Tibial nerve (tissue), 4 donors: ENCODE results near the gene KIF1A. TPM values are rescaled to one million over a fixed set of nuclear protein-coding genes. Genes with fewer than 3 reads are reported as not detected.
A peak's percentile ranks its signal among the peaks of the same experiment; 100 is the strongest.

Source experiments
- DNase-seq, 2 donors: peaks; one replicate each; pipeline ENCODE4 v3.0.0-alpha.2; 2019; ENCODE audit warnings: low spot score in 2 of 2
- H3K27ac ChIP-seq, 4 donors: fragments of 200-600 bp; sonication (generic) in 3 of 4; one replicate each; pipeline ENCODE4 v1.5.1; 2017 to 2019; ENCODE audit warnings: mild to moderate bottlenecking in 1 of 4
- H3K27me3 ChIP-seq, 2 donors: fragments of 200-600 bp; sonication (generic) in 1 of 2; one replicate each; pipeline versions ENCODE4 v1.5.1 to v1.6.0; 2017 to 2019
- H3K36me3 ChIP-seq, 3 donors: fragments of 200-600 bp; sonication (generic); one replicate each; pipeline ENCODE4 v1.5.1; 2018 to 2019
- H3K4me1 ChIP-seq, 4 donors: fragments of 200-600 bp; sonication (generic) in 3 of 4; one replicate each; pipeline ENCODE4 v1.5.1; 2017 to 2019
- H3K4me3 ChIP-seq, 4 donors: fragments of 200-600 bp; sonication (generic) in 3 of 4; one replicate each; pipeline ENCODE4 v1.5.1; 2017 to 2019; ENCODE audit warnings: mild to moderate bottlenecking in 1 of 4, moderate library complexity in 1 of 4
- H3K9me3 ChIP-seq, 4 donors: fragments of 200-600 bp; sonication (generic) in 3 of 4; one replicate each; pipeline ENCODE4 v1.5.1; 2017 to 2019
- EP300 ChIP-seq, 2 donors: sonication (generic); formaldehyde crosslinking; IDR thresholded peaks; one replicate each; pipeline ENCODE4 v1.6.1; 2017; ENCODE audit warnings: antibody characterized with exemption in 2 of 2, mild to moderate bottlenecking in 1 of 2
- POLR2A ChIP-seq, 2 donors: fragments of 450-650 bp; IDR thresholded peaks; one replicate each; pipeline ENCODE4 v1.6.1; 2017; ENCODE audit warnings: antibody characterized with exemption in 2 of 2, mild to moderate bottlenecking in 2 of 2, moderate library complexity in 2 of 2
- WGBS, 2 donors: methylation state at CpG; one replicate each; pipeline ENCODE4 v1.1.5; 2018; 5-methylcytosine and 5-hydroxymethylcytosine counted together
- total RNA-seq, 4 donors: library from RNA; depleted of rRNA; stranded (reverse); fragments of >200 nt; gene quantifications; one replicate each; pipeline ENCODE4 v1.1.0, GENCODE V29; 2016
- TF ChIP-seq, protein P1 (sequence below), 5 experiments: fragments of 200-600 bp in 3 of 5; fragments of 450-650 bp in 2 of 5; sonication (generic) in 3 of 5; IDR thresholded peaks; one replicate each; pipeline ENCODE4 v1.5.1; 2016 to 2019; ENCODE audit warnings: antibody characterized with exemption in 5 of 5, mild to moderate bottlenecking in 3 of 5, moderate library complexity in 2 of 5

KIF1A gene
- total RNA-seq, 4 donors from 2014 or later, result 31.9 to 82.2 (median 45.3) TPM

DNA sequence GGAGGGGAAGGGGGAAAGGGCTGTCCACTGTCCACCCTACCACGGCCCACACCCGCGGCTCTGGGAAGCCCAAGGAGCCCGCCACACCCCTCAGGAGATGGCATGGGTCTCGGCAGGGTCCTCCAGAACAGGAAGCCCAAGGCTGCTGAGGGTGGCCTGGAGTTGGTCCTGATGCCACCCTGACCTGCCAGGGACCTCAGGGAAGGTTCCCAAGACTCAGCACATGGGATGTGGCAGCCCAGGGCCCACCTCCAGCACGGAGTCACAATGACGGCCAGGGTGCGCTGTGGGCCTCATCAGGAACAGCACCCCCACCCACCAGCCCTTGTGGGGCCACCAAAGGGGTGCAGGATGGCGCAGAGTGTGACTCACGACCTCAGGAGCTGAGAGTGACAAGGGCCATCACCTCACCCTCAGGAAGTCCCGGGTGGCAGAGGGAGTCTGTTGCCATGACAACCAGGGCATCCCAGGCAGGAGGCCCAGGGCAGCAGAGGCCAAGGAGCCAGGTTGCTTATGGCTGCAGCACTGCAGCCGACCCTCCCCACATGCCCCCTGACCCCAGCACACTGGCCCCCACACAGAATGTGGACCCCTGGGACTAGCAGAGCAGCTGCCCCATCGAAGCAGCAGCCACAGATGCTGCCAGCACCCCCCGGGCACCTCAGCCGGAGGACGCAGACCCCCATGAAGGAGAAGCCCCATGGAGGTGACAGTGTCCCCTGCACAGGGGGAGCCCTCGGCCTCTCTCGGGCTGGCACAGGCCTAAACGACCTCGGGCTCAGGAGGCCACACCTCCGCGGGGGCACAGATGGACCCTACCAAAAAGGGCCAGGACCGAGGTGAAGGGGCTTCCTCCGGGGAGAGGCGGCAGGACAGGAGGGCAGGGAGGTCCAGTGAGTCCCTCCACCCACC lies 34.3 kb downstream of the KIF1A start:
- no peak overlapping the region for H3K27ac ChIP-seq
- 73 to 77% methylated on average over 17 to 24 of the region's 25 CpGs for WGBS, 2 donors
- TF ChIP-seq POLR2A (IDR thresholded peaks at IDR 0.05), result no peak
- TF ChIP-seq, protein P1, sequence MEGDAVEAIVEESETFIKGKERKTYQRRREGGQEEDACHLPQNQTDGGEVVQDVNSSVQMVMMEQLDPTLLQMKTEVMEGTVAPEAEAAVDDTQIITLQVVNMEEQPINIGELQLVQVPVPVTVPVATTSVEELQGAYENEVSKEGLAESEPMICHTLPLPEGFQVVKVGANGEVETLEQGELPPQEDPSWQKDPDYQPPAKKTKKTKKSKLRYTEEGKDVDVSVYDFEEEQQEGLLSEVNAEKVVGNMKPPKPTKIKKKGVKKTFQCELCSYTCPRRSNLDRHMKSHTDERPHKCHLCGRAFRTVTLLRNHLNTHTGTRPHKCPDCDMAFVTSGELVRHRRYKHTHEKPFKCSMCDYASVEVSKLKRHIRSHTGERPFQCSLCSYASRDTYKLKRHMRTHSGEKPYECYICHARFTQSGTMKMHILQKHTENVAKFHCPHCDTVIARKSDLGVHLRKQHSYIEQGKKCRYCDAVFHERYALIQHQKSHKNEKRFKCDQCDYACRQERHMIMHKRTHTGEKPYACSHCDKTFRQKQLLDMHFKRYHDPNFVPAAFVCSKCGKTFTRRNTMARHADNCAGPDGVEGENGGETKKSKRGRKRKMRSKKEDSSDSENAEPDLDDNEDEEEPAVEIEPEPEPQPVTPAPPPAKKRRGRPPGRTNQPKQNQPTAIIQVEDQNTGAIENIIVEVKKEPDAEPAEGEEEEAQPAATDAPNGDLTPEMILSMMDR (IDR thresholded peaks at IDR 0.05), result no peak
- TF ChIP-seq EP300 (IDR thresholded peaks at IDR 0.05), result no peak
- H3K4me3 ChIP-seq, result no peak overlapping the region
- H3K9me3 ChIP-seq, result no peaks in the 10 kb centered on the region
- no peak for DNase-seq
- H3K4me1 ChIP-seq, result no peaks in the 10 kb centered on the region
- peaks cover 0 to 6% (median 0%) of the 10 kb centered on the region in 3 donors for H3K36me3 ChIP-seq
- H3K27me3 ChIP-seq, result peaks cover 0 to 23% of the 10 kb centered on the region in 2 donors

DNA sequence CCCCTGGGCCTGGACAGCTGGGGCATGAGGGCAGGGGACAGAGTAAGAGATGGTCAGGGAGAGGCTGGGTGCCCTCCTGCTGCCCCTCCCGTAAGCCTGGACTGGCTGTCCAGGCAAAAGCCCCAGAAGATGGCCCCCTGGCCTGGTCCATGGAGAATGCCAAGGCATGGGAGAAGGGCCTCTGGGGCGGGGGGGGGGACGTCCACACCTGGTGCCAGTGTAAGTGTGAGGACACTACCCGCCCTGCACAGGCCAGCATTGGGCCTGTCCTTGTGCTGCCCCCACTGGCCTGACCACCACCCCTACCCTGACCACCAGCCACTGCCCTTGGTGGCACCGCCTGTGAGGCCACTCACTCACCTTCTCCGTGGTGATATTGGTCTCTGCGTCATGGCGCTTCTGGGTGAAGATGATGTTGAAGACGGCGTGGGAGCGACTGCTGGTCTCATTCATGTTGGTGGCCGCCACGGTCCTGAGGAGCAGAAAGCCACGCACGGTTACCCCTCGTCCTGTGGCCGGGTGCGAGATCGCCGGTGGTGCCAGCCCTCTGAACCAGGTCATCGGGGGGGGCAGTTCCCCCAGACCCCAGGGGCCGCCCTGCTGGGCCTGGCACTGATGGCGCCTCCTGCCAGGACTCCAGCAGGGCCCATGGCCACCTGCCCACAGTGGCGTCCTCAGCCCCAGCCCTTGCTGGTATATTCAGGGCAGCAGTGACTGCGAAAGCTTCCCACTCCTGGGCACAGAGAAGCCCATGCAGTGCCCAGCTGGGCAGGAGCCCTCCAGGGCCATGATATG lies 35.2 kb downstream of the KIF1A start:
- no peak for DNase-seq
- H3K27me3 ChIP-seq, result peaks cover 0 to 23% of the 10 kb centered on the region in 2 donors

DNA sequence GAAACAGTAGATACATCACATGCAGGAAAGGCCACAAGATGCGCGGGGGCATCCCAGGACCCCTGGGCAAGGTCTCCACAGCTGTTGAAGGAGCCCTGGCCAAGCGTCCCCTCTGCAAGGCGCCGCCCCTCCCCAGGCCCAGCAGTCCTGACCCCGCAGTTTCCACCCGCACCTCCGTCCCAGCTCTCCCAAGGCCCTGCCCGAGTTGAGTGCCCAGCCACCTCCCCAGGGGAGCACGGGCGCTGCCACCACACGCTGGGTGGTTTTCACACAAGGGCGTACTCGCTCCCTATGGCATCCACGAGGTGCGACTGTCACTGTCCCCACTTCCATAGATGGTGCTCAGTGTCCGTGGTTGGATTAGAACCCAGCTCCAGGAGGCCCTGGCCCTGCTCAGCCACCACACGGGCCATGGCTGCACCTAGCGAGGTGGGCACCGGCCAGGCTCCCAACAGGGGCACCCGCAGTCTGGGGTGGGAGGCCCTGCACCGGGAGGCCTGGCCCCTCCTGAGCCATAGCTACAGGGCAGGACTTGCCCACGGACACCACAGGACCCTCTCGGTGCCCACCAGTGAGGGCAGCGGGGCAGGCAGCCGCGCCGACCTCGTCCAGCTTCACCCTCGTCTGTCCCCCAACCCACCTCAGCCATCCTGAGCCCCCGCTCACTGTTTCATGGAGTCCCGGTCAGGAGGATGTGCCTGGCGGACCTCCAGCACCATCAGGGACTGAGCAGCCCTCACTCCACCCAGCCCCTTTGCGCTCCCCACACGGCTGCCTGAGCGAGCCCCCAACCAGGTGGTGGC lies 36.0 kb downstream of the KIF1A start:
- Histone ChIP-seq H3K27ac (no peak overlapping the region), H3K9me3 (no peaks in the 10 kb centered on the region), H3K4me3 (no peak overlapping the region), H3K27me3 (peaks cover 0 to 23% of the 10 kb centered on the region in 2 donors), H3K4me1 (peaks cover 0 to 6% (median 0%) of the 10 kb centered on the region in 4 donors), H3K36me3 (peaks cover 0 to 6% (median 0%) of the 10 kb centered on the region in 3 donors)
- 90 to 93% methylated on average over 33 to 36 of the region's 36 CpGs for WGBS, 2 donors
- TF ChIP-seq, protein P1 (IDR thresholded peaks at IDR 0.05), result no peak
- TF ChIP-seq EP300 (IDR thresholded peaks at IDR 0.05) (no peak), POLR2A (IDR thresholded peaks at IDR 0.05) (no peak)
- DNase-seq, result no peak

More for the DNA sequence above, 35.2 kb downstream of the KIF1A start:
- no peak overlapping the region for H3K4me3 ChIP-seq
- H3K36me3 ChIP-seq, result peaks cover 0 to 6% (median 0%) of the 10 kb centered on the region in 3 donors
- H3K27ac ChIP-seq, result no peak overlapping the region
- 89 to 95% methylated on average over 19 to 25 of the region's 25 CpGs for WGBS, 2 donors
- H3K9me3 ChIP-seq, result no peaks in the 10 kb centered on the region
- TF ChIP-seq, protein P1 (IDR thresholded peaks at IDR 0.05), result no peak
- TF ChIP-seq POLR2A (IDR thresholded peaks at IDR 0.05), result no peak
- no peak for TF ChIP-seq EP300 (IDR thresholded peaks at IDR 0.05)
- H3K4me1 ChIP-seq, result peaks cover 0 to 6% (median 0%) of the 10 kb centered on the region in 4 donors

DNA sequence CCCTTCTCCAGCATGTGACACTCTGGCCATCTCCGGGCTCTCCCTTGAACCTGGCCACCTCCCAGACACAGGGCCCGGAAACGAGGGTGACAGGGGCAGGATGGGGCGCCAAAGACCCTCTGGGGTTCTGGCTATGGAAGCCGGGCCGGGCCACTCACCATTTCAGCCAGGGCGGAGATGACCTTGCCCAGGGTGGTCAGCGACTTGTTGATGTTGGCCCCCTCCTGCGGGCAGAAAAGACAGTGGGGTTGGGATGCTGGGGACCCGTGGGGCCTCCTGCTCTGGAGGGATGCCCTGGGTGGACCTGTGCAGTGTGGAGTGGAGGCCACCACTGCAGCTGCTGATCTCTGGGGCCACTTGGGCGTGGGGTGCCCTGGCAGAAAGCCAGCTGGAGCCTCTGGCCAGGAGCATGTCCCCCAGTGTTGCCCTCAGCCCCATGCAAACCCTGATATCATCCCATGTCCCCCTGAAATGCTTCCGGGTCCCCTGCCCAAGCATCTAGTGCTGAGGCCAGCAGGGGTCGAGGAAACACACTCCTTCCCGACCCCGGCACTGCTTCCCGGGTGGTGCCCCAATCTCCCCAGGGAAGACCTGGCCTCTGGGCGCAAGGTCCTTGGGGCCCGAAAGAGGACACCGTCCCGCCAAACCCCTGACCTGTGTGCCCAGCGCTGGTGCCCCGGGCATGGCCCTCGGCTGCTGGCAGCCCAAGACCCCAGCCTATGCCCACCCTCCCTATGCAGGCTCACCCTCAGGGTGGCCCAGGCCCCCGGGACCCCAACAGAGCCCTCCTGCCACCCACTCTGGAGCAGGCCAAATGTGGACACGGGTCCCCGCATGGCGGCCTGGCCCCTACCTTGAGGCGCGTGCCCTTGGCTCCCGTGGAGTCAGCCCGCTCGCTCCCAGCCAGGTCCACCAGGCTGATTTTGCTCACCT lies 36.9 kb downstream of the KIF1A start:
- whole genome bisulfite sequencing, 2 donors, result 88 to 92% methylated on average over 21 to 30 of the region's 32 CpGs
- peaks cover 0 to 6% (median 0%) of the 10 kb centered on the region in 4 donors for H3K4me1 ChIP-seq
- H3K4me3 ChIP-seq, result no peak overlapping the region
- peak overlapping the region in 2 of 4 donors; percentile 36 to 58 for H3K27ac ChIP-seq
- H3K27me3 ChIP-seq, result peaks cover 0 to 26% of the 10 kb centered on the region in 2 donors
- no peaks in the 10 kb centered on the region for H3K9me3 ChIP-seq
- DNase-seq, result no peak
- H3K36me3 ChIP-seq, result peaks cover 0 to 6% (median 0%) of the 10 kb centered on the region in 3 donors
- TF ChIP-seq POLR2A (IDR thresholded peaks at IDR 0.05), result no peak
